CD14-positive monocyte (primary cell): ENCODE data around the gene ARHGAP12. TPM values are rescaled to one million over a fixed set of nuclear protein-coding genes. Genes with fewer than 3 reads are reported as not detected.

Source experiments
- DNase-seq, 3 donors: peaks; one replicate each; pipeline ENCODE4 v3.0.0-alpha.2; 2011 to 2022
- H2AFZ ChIP-seq: 2 replicates; pipeline ENCODE4 v1.6.0; 2012; ENCODE audit warnings: mild to moderate bottlenecking, low read depth, low read length, inconsistent platforms; ENCODE audit not compliant: insufficient read depth, poor library complexity, severe bottlenecking
- H3K27ac ChIP-seq, 2 donors: 1 replicate in 1 of 2; 2 replicates in 1 of 2; pipeline ENCODE4 v1.5.1; 2012 to 2013; ENCODE audit warnings: low read length in 2 of 2, control low read depth in 1 of 2, inconsistent platforms in 1 of 2, low read depth in 1 of 2, mild to moderate bottlenecking in 1 of 2
- H3K27me3 ChIP-seq, 2 donors: one replicate each; pipeline versions ENCODE4 v1.6.0 to v1.6.1; 2011 to 2013; ENCODE audit warnings: low read length in 2 of 2; ENCODE audit not compliant: control insufficient read depth in 2 of 2, insufficient read depth in 2 of 2
- H3K36me3 ChIP-seq, 2 donors: replicated peaks in 1 of 2; 1 replicate in 1 of 2; 2 replicates in 1 of 2; pipeline versions ENCODE4 v1.5.1 to v1.6.1; 2012 to 2013; ENCODE audit warnings: low read length in 2 of 2, control low read depth in 1 of 2, inconsistent platforms in 1 of 2, mild to moderate bottlenecking in 1 of 2; ENCODE audit not compliant: insufficient read depth in 2 of 2, control insufficient read depth in 1 of 2
- H3K4me1 ChIP-seq, 2 donors: 1 replicate in 1 of 2; 2 replicates in 1 of 2; pipeline versions ENCODE4 v1.5.1 to v1.6.1; 2012 to 2013; ENCODE audit warnings: low read length in 2 of 2, control low read depth in 1 of 2, inconsistent platforms in 1 of 2, mild to moderate bottlenecking in 1 of 2, moderate library complexity in 1 of 2; ENCODE audit not compliant: insufficient read depth in 2 of 2, control insufficient read depth in 1 of 2
- H3K4me2 ChIP-seq: replicated peaks from 2 replicates; pipeline ENCODE3; 2012; ENCODE audit warnings: low read length, moderate library complexity, mild to moderate bottlenecking; ENCODE audit not compliant: poor library complexity, severe bottlenecking; ENCODE audit errors: extremely low read depth
- H3K4me3 ChIP-seq, 3 experiments: fragments of 200-600 bp in 1 of 3; sonication (generic) in 1 of 3; replicated peaks in 1 of 3; 1 replicate in 2 of 3; 2 replicates in 1 of 3; pipeline ENCODE4 v1.5.1; 2011 to 2013; ENCODE audit warnings: low read length in 3 of 3, mild to moderate bottlenecking in 3 of 3, control low read depth in 2 of 3, low read depth in 2 of 3, inconsistent platforms in 1 of 3, moderate library complexity in 1 of 3
- H3K79me2 ChIP-seq: 2 replicates; pipeline ENCODE4 v1.6.0; 2012; ENCODE audit warnings: mild to moderate bottlenecking, control low read depth, inconsistent platforms, low read length, moderate library complexity; ENCODE audit not compliant: insufficient read depth
- H3K9ac ChIP-seq: 2 replicates; pipeline ENCODE4 v1.6.0; 2017; ENCODE audit warnings: low read length, mild to moderate bottlenecking; ENCODE audit not compliant: insufficient read depth, poor library complexity, severe bottlenecking
- H3K9me3 ChIP-seq, 2 donors: replicated peaks in 1 of 2; 1 replicate in 1 of 2; 2 replicates in 1 of 2; pipeline versions ENCODE4 v1.5.1 to v1.6.1; 2012 to 2013; ENCODE audit warnings: low read length in 2 of 2, control low read depth in 1 of 2; ENCODE audit not compliant: control insufficient read depth in 1 of 2, insufficient read depth in 1 of 2
- H4K20me1 ChIP-seq: 2 replicates; pipeline ENCODE4 v1.6.0; 2012; ENCODE audit warnings: mild to moderate bottlenecking, low read length, control low read depth, moderate library complexity; ENCODE audit not compliant: insufficient read depth
- H3K27ac Mint-ChIP-seq, 7 donors: one replicate each; pipeline ENCODE4 v1.8.0; 2020; ENCODE audit warnings: mild to moderate bottlenecking in 7 of 7, mixed read lengths in 7 of 7, moderate library complexity in 6 of 7, inconsistent platforms in 2 of 7
- H3K27me3 Mint-ChIP-seq, 3 donors: one replicate each; pipeline ENCODE4 v1.8.0; 2021 to 2022; ENCODE audit warnings: low read depth in 3 of 3, mild to moderate bottlenecking in 3 of 3, mixed read lengths in 3 of 3, moderate library complexity in 3 of 3, inconsistent platforms in 1 of 3
- H3K36me3 Mint-ChIP-seq, 2 donors: one replicate each; pipeline ENCODE4 v1.8.0; 2020; ENCODE audit warnings: mixed read lengths in 2 of 2, inconsistent platforms in 1 of 2, mild to moderate bottlenecking in 1 of 2
- H3K4me1 Mint-ChIP-seq: one replicate; pipeline ENCODE4 v1.8.0; 2020; ENCODE audit warnings: mild to moderate bottlenecking, mixed read lengths
- H3K4me3 Mint-ChIP-seq, 2 donors: one replicate each; pipeline ENCODE4 v1.8.0; 2020; ENCODE audit warnings: mild to moderate bottlenecking in 2 of 2, mixed read lengths in 2 of 2, moderate library complexity in 1 of 2
- H3K9me3 Mint-ChIP-seq, 7 donors: one replicate each; pipeline ENCODE4 v1.8.0; 2020 to 2022; ENCODE audit warnings: mixed read lengths in 7 of 7, mild to moderate bottlenecking in 6 of 7, moderate library complexity in 6 of 7, inconsistent platforms in 2 of 7
- WGBS: methylation state at CpG from one replicate; pipeline ENCODE4 v1.1.5; 2013; ENCODE audit warnings: missing lambda C conversion rate; ENCODE audit not compliant: insufficient coverage; 5-methylcytosine and 5-hydroxymethylcytosine counted together
- intact Hi-C, 2 donors: fragments of 100-400 bp; cut with micrococcal nuclease; formaldehyde crosslinking; loops; one replicate each; pipeline versions ENCODE4 v1.15.0 to v1.15.1; 2023
- polyA plus RNA-seq, 3 donors: library from polyadenylated mRNA; depleted of rRNA in 1 of 3; unstranded in 2 of 3; stranded (reverse) in 1 of 3; fragments of 300-500 nt in 2 of 3; fragments of >200 nt in 1 of 3; fragmentation: Illumina TruSeq in 2 of 3; gene quantifications; 1 replicate in 2 of 3; 2 replicates in 1 of 3; pipeline ENCODE4 v1.2.3, GENCODE V29; 2012 to 2021
- TF ChIP-seq, protein P1 (sequence below): fragments of 200-600 bp; IDR thresholded peaks from one replicate; pipeline ENCODE4 v1.8.0; 2022; ENCODE audit warnings: antibody characterized with exemption, mild to moderate bottlenecking

Gene ARHGAP12
- polyA plus RNA-seq, 3 donors, result 3.2 to 15.5 (median 4.7) TPM

DNA sequence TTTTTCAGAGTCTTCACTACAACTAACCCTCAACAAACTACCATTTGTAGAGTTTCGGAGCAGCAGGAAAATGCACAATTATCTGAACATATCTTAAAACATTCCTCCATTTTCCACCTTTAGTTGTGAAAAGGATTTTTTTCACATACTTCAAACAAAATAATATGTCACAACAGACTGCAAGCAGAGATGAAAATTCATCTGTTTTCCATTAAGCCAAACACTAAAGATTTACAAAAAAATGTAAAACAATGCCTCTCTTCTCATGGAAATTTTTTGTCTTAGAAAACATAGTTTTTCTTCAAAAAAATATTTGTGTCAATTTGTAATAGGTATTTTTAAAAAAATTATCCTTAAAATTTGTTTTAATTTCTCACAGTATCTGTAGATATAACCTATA, 98.9 kb downstream of the ARHGAP12 start:
- WGBS, result no CpG with 5 or more reads among the region's 1 CpG
- Histone ChIP-seq H3K9ac (no peak overlapping the region), H3K9me3 (no peaks in the 10 kb centered on the region), H3K27ac (no peak overlapping the region), H3K4me3 (no peak overlapping the region), H3K4me1 (no peaks in the 10 kb centered on the region), H3K36me3 (peaks cover 3 to 32% of the 10 kb centered on the region in 2 donors), H3K27me3 (no peaks in the 10 kb centered on the region), H2AFZ (no peak overlapping the region), H3K4me2 (no peak overlapping the region), H3K79me2 (no peaks in the 10 kb centered on the region), H4K20me1 (no peaks in the 10 kb centered on the region)
- Mint-ChIP-seq H3K9me3 (no peaks in the 10 kb centered on the region), H3K4me3 (no peak overlapping the region), H3K4me1 (no peaks in the 10 kb centered on the region), H3K27ac (no peak overlapping the region), H3K27me3 (no peaks in the 10 kb centered on the region), H3K36me3 (peaks cover 9 to 31% of the 10 kb centered on the region in 2 donors)
- no peak for DNase-seq
- TF ChIP-seq, protein P1, sequence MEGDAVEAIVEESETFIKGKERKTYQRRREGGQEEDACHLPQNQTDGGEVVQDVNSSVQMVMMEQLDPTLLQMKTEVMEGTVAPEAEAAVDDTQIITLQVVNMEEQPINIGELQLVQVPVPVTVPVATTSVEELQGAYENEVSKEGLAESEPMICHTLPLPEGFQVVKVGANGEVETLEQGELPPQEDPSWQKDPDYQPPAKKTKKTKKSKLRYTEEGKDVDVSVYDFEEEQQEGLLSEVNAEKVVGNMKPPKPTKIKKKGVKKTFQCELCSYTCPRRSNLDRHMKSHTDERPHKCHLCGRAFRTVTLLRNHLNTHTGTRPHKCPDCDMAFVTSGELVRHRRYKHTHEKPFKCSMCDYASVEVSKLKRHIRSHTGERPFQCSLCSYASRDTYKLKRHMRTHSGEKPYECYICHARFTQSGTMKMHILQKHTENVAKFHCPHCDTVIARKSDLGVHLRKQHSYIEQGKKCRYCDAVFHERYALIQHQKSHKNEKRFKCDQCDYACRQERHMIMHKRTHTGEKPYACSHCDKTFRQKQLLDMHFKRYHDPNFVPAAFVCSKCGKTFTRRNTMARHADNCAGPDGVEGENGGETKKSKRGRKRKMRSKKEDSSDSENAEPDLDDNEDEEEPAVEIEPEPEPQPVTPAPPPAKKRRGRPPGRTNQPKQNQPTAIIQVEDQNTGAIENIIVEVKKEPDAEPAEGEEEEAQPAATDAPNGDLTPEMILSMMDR, result no peak
- intact Hi-C loops, result no loop called here

DNA sequence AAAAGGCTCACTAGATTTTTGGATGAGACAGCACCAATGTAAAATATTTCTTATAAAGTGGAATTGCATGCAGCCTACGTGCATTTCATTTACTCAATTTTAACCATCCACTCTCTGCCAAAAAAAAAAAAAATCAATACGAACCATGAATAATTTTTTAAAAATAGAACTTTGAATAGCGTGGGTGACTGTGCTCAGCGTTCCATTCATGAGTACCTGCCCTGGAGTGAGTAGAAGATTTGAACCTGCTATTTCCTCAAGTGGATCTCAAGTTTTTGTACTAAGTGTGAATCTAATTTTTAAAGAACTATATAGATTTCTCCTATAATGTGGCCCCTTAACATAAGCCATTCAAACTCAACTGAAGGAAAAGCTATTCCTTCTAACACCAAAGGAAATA, 105.3 kb downstream of the ARHGAP12 start:
- DNase-seq, result no peak
- Histone ChIP-seq H4K20me1 (no peaks in the 10 kb centered on the region), H3K36me3 (peaks cover 12 to 60% of the 10 kb centered on the region in 2 donors), H3K27ac (no peak overlapping the region), H3K4me2 (no peak overlapping the region), H3K79me2 (no peaks in the 10 kb centered on the region), H3K27me3 (no peaks in the 10 kb centered on the region), H2AFZ (no peak overlapping the region), H3K9ac (no peak overlapping the region), H3K4me3 (no peak overlapping the region), H3K4me1 (no peaks in the 10 kb centered on the region), H3K9me3 (no peaks in the 10 kb centered on the region)
- TF ChIP-seq, protein P1, result no peak
- intact Hi-C loops, result no loop called here
- Mint-ChIP-seq H3K4me3 (no peak overlapping the region), H3K9me3 (no peaks in the 10 kb centered on the region), H3K36me3 (peaks cover 27 to 36% of the 10 kb centered on the region in 2 donors), H3K4me1 (no peaks in the 10 kb centered on the region), H3K27ac (no peak overlapping the region), H3K27me3 (no peaks in the 10 kb centered on the region)
- WGBS, result no CpG with 5 or more reads among the region's 4 CpGs
